ENCODE data around the gene RPRD2. TPM values are rescaled to one million over a fixed set of nuclear protein-coding genes. Genes with fewer than 3 reads are reported as not detected.
A peak's percentile ranks its signal among the peaks of the same experiment; 100 is the strongest.

RPRD2 gene
- total RNA-seq, 2 donors from 2014 or later: 13.2 to 17.1 TPM

- DNase-seq: no peak
- Histone ChIP-seq H3K4me1 (peaks cover 8% of the 10 kb centered on the region), H3K27ac (no peak overlapping the region), H3K4me3 (no peak overlapping the region), H3K27me3 (no peaks in the 10 kb centered on the region), H3K36me3 (replicated peaks in 1 of 2; ENCODE audit: insufficient read depth in 1 of 2, low read depth in 2 of 2) (peaks cover 16 to 17% of the 10 kb centered on the region in 2 donors), H3K9me3 (no peaks in the 10 kb centered on the region)
- intact Hi-C loops (cut with DNase I): loop anchor here (5.0 kb wide), 1 partner anchor 60 kb away; no protein-coding TSS in a partner anchor
- TF ChIP-seq POLR2A (IDR thresholded peaks at IDR 0.05) (no peak), CTCF (IDR thresholded peaks at IDR 0.05) (no peak)
- 84 to 91% methylated on average over 4 to 10 of the region's 10 CpGs for WGBS, 2 donors
- no peak for ATAC-seq
These were observed 108.8 kb downstream of the RPRD2 start for GRCh38 chr1:150472601-150473200.

- DNase-seq: no peak
- Histone ChIP-seq H3K9me3 (no peaks in the 10 kb centered on the region), H3K4me3 (no peak overlapping the region), H3K36me3 (replicated peaks in 1 of 2; ENCODE audit: insufficient read depth in 1 of 2, low read depth in 2 of 2) (peaks cover 16 to 17% of the 10 kb centered on the region in 2 donors), H3K27ac (peak overlapping the region in 1 of 4 donors; percentile 13), H3K4me1 (peaks cover 8% of the 10 kb centered on the region), H3K27me3 (no peaks in the 10 kb centered on the region)
- TF ChIP-seq POLR2A (IDR thresholded peaks at IDR 0.05) (no peak), CTCF (IDR thresholded peaks at IDR 0.05) (no peak)
- no peak for ATAC-seq
- 13 to 36% methylated on average over 4 of the region's 4 CpGs for WGBS, 2 donors
- intact Hi-C loops (cut with DNase I): loop anchor here (5.0 kb wide), 1 partner anchor 59 kb away; no protein-coding TSS in a partner anchor
These were observed 109.7 kb downstream of the RPRD2 start for GRCh38 chr1:150473659-150474058.

- ATAC-seq (no peak), DNase-seq (no peak)
- intact Hi-C loops (cut with DNase I): loop anchor here (5.0 kb wide), 1 partner anchor 57 kb away; no protein-coding TSS in a partner anchor
- Histone ChIP-seq H3K27ac (no peak overlapping the region), H3K4me3 (no peak overlapping the region), H3K27me3 (no peaks in the 10 kb centered on the region), H3K9me3 (no peaks in the 10 kb centered on the region), H3K4me1 (peaks cover 8% of the 10 kb centered on the region), H3K36me3 (replicated peaks in 1 of 2; ENCODE audit: insufficient read depth in 1 of 2, low read depth in 2 of 2) (peaks cover 16 to 17% of the 10 kb centered on the region in 2 donors)
- no peak for TF ChIP-seq CTCF (IDR thresholded peaks at IDR 0.05)
- no peak for TF ChIP-seq POLR2A (IDR thresholded peaks at IDR 0.05)
- WGBS, 2 donors: 69 to 71% methylated on average over 4 of the region's 4 CpGs
These were observed 110.9 kb downstream of the RPRD2 start for GRCh38 chr1:150474869-150475268.

GRCh38 chr1:150476754-150477153 lies 112.8 kb downstream of the RPRD2 start:
- TF ChIP-seq CTCF (IDR thresholded peaks at IDR 0.05) (no peak), POLR2A (IDR thresholded peaks at IDR 0.05) (no peak)
- intact Hi-C loops (cut with DNase I): no loop called here
- peaks cover 8% of the 10 kb centered on the region for H3K4me1 ChIP-seq
- H3K27ac ChIP-seq: no peak overlapping the region
- no peak for DNase-seq
- no peak overlapping the region for H3K4me3 ChIP-seq
- no peak for ATAC-seq
- H3K9me3 ChIP-seq: no peaks in the 10 kb centered on the region
- H3K27me3 ChIP-seq: no peaks in the 10 kb centered on the region
- 67 to 79% methylated on average over 3 of the region's 3 CpGs for WGBS, 2 donors
- H3K36me3 ChIP-seq (replicated peaks in 1 of 2; ENCODE audit: insufficient read depth in 1 of 2, low read depth in 2 of 2): peaks cover 7 to 9% of the 10 kb centered on the region in 2 donors

- ATAC-seq (peak; percentile 35), DNase-seq (no peak)
- H3K4me3 ChIP-seq: no peak overlapping the region
- peaks cover 2 to 3% of the 10 kb centered on the region in 2 donors for H3K36me3 ChIP-seq (replicated peaks in 1 of 2; ENCODE audit: insufficient read depth in 1 of 2, low read depth in 2 of 2)
- H3K27me3 ChIP-seq: no peaks in the 10 kb centered on the region
- H3K4me1 ChIP-seq: peaks cover 8% of the 10 kb centered on the region
- no peak overlapping the region for H3K27ac ChIP-seq
- H3K9me3 ChIP-seq: no peaks in the 10 kb centered on the region
- TF ChIP-seq POLR2A (IDR thresholded peaks at IDR 0.05): no peak
- no peak for TF ChIP-seq CTCF (IDR thresholded peaks at IDR 0.05)
- WGBS, 2 donors: 57 to 65% methylated on average over 1 of the region's 1 CpG
- intact Hi-C loops (cut with DNase I): no loop called here
These were observed 113.4 kb downstream of the RPRD2 start for GRCh38 chr1:150477320-150477719.

Data from body of pancreas (tissue), 4 donors.